ENCODE results near the gene SPACDR. TPM values are rescaled to one million over a fixed set of nuclear protein-coding genes. Genes with fewer than 3 reads are reported as not detected.

SPACDR gene
- total and polyA plus RNA-seq, 12 donors = 0.36 to 2.9 (median 0.64) TPM; not detected in 6

DNA sequence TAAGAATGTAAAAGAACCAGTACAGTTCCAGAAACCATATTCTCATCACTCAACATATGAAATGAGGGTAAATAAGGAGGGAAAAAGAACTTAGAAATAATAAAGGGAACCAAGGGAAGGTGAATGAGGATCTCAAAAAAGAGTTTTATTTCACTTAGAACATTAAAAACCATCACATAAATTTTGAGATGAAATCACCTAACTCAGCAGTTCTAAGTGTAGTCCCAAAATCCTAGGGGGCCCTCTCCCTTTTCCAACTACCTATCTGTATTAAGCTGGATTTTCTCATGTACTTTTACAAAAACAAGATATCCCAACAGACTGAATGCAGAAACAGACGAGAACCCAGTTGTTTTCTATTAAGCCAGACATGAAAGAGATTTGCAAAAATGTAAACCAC is 38.7 kb downstream of the SPACDR start:
- no peak for DNase-seq
- H3K9me3 ChIP-seq (replicated peaks in 1 of 3) = no peaks in the 10 kb centered on the region
- no peak overlapping the region for H3K4me3 ChIP-seq
- no peaks in the 10 kb centered on the region for H3K36me3 ChIP-seq (replicated peaks in 1 of 2)
- H3K27me3 ChIP-seq = no peaks in the 10 kb centered on the region
- H3K4me1 ChIP-seq (replicated peaks in 1 of 2) = peaks cover 5% of the 10 kb centered on the region in 2 donors
- no peak for TF ChIP-seq CTCF (IDR thresholded peaks at IDR 0.05)
- TF ChIP-seq POLR2A (IDR thresholded peaks at IDR 0.05) = no peak
- intact Hi-C loops (cut with DNase I) = no loop called here
- 30 to 87% (median 74%) methylated on average over 1 of the region's 1 CpG for WGBS, 4 donors
- H3K27ac ChIP-seq = no peak overlapping the region

DNA sequence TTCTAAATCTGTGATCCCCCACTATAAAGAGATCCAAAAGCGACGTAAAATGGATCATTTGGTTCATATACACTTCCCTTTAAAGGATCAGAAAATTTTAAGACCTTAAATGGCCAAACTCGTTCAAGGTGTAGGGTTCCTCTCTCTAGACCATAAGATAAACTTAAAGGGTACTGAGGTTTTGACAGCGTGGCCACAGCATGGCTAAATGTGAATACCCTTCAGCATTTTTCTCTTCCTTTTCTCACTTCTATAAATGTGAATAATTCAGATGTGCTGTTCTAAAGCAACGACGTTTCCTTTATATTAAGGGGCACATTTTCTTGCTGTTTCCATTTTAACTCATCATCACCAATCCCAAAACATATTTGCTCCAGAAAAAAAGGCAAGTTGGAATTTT is 40.7 kb downstream of the SPACDR start:
- intact Hi-C loops (cut with DNase I) = no loop called here
- H3K27me3 ChIP-seq = no peaks in the 10 kb centered on the region
- no peaks in the 10 kb centered on the region for H3K9me3 ChIP-seq (replicated peaks in 1 of 3)
- no peaks in the 10 kb centered on the region for H3K36me3 ChIP-seq (replicated peaks in 1 of 2)
- 74 to 87% (median 85%) methylated on average over 6 of the region's 6 CpGs for WGBS, 4 donors
- TF ChIP-seq POLR2A (IDR thresholded peaks at IDR 0.05) (no peak), CTCF (IDR thresholded peaks at IDR 0.05) (no peak)
- no peak for DNase-seq
- no peak overlapping the region for H3K4me3 ChIP-seq
- no peak overlapping the region for H3K27ac ChIP-seq
- peaks cover 5% of the 10 kb centered on the region in 2 donors for H3K4me1 ChIP-seq (replicated peaks in 1 of 2)

GRCh38 chr7:100419660-100420226 is 44.3 kb downstream of the SPACDR start:
- H3K9me3 ChIP-seq (replicated peaks in 1 of 3) = no peaks in the 10 kb centered on the region
- no peaks in the 10 kb centered on the region for H3K27me3 ChIP-seq
- no peak overlapping the region for H3K27ac ChIP-seq
- H3K36me3 ChIP-seq (replicated peaks in 1 of 2) = no peaks in the 10 kb centered on the region
- TF ChIP-seq CTCF (IDR thresholded peaks at IDR 0.05) (no peak), POLR2A (IDR thresholded peaks at IDR 0.05) (no peak)
- H3K4me1 ChIP-seq (replicated peaks in 1 of 2) = no peaks in the 10 kb centered on the region
- intact Hi-C loops (cut with DNase I) = loop anchor here in 1 of 2 donors (10.0 kb wide), 1 partner anchor 65 kb away; the partner anchor contains the start of gene PILRB
- no peak overlapping the region for H3K4me3 ChIP-seq
- DNase-seq = no peak
- WGBS, 4 donors = 67 to 84% (median 69%) methylated on average over 1 of the region's 1 CpG

- Histone ChIP-seq H3K27me3 (no peaks in the 10 kb centered on the region), H3K9me3 (replicated peaks in 1 of 3) (no peaks in the 10 kb centered on the region), H3K4me1 (replicated peaks in 1 of 2) (no peaks in the 10 kb centered on the region), H3K4me3 (no peak overlapping the region), H3K27ac (no peak overlapping the region), H3K36me3 (replicated peaks in 1 of 2) (no peaks in the 10 kb centered on the region)
- intact Hi-C loops (cut with DNase I) = loop anchor here in 1 of 2 donors (10.0 kb wide), 1 partner anchor 64 kb away; the partner anchor contains the start of gene PILRB
- 85 to 98% (median 93%) methylated on average over 1 of the region's 1 CpG for WGBS, 4 donors
- TF ChIP-seq CTCF (IDR thresholded peaks at IDR 0.05) (no peak), POLR2A (IDR thresholded peaks at IDR 0.05) (no peak)
- no peak for DNase-seq
Observed at GRCh38 chr7:100418930-100419659, 45.0 kb downstream of the SPACDR start.

Measured in adrenal gland (tissue), 12 donors.